Kidney glomerular epithelial cell (primary cell): ENCODE results near the gene RAB6B.
A peak's percentile ranks its signal among the peaks of the same experiment; 100 is the strongest.

Experiments
- DNase-seq: peaks from one replicate; lab custom pipeline; 2025; lab: John Stamatoyannopoulos, UW

The RAB6B gene

DNA sequence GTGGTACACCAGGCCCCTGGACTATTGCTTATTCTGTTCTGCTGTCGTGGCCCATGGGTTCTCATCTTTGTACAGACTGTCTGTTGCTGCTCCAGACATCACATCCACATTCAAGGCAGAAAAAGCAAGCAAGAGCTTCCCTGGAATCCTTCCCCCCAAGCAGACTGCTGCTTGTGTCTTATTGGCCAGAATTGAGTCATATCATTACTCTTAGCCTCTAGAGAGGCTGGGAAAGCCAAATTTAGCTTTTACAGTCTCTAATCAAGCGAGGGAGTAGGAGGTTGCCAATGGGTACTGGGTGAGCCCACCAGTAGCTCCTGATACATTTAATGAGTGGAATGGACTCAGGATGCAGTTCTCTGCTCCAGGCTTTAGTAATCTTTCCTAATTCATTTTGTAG, 39.4 kb downstream of the RAB6B start:
- no peak for DNase-seq

DNA sequence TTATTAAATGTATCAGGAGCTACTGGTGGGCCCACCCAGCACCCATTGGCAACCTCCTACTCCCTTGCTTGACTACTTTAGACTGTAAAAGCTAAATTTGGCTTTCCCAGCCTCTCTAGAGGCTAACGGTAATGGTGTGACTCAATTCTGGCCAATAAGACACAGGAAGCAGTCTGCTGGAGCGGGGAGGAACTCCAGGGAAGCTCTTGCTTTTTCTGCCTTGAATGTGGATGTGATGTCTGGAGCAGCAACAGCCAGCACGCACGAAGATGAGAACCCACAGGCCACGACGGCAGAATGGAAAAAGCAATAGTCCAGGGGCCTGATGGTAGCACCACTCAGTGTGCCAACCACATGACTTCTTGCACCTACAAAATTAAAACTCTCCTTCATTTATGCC, 39.9 kb downstream of the RAB6B start:
- DNase-seq: no peak

DNA sequence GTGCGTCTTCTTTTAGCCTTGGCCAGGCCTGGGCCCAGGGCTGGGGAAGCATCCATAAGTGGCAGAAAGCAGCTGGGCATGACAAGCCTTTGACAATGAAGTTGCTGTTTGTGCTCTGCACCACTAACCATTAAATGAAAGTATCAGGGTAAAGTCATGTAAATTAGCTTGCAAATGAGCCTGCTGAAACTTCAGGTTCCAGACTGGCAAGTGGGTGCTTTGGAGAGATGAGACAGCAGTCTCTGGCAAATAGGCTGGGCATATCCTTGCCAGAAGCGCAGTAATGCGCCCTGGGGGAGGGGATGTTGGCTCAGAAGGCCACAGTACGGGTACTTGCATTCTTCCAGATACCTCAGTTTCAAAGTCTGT, 40.7 kb downstream of the RAB6B start:
- DNase-seq: no peak

DNA sequence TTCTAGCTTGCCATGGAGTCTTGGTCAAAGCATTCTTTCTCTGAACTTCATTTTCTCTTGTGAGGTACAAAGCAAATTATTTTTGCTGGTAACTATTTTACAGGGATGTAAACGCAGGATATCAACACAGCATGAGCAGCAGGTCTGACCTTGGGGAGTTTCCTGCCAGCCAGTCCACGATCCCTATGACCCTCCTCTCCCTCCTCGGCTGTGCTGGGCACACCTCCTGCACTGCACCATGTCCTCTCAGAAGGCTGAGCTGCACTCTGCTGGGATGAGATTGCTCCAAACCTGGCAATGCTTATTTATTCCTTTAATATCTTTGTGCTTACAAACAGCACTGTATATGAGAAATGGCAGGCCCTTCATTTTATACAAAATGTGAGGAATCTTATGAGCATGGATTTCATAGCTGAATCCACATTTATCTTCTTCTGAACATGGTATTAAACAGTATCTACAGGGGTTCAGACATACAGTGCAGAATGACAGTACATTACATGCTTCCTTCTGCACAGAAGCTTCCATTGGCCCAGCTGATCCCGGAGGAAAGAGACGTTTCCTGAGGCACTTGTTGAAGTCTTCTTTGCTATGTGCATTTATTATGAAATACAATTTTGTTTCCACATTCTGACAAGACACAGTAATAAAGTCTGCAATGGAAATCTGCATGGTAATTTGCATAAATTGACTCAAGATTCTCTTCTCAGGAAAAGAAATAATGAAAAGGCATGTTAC, 41.2 kb downstream of the RAB6B start:
- DNase-seq: no peak

DNA sequence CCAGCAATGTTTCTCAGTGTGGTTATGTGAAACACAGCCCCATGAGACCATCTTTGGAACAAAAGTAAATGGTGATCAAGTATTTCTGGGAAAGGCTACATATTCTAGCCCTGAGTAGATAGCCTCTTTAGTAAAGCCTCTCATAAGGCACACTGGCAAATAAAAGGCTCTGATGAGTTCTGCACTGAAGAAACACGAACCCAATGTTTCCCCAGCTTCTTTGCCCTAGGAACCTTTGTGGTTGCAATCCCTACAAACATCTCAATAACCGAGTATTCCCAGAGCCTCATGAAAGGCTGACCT, 41.8 kb downstream of the RAB6B start:
- no peak for DNase-seq

DNA sequence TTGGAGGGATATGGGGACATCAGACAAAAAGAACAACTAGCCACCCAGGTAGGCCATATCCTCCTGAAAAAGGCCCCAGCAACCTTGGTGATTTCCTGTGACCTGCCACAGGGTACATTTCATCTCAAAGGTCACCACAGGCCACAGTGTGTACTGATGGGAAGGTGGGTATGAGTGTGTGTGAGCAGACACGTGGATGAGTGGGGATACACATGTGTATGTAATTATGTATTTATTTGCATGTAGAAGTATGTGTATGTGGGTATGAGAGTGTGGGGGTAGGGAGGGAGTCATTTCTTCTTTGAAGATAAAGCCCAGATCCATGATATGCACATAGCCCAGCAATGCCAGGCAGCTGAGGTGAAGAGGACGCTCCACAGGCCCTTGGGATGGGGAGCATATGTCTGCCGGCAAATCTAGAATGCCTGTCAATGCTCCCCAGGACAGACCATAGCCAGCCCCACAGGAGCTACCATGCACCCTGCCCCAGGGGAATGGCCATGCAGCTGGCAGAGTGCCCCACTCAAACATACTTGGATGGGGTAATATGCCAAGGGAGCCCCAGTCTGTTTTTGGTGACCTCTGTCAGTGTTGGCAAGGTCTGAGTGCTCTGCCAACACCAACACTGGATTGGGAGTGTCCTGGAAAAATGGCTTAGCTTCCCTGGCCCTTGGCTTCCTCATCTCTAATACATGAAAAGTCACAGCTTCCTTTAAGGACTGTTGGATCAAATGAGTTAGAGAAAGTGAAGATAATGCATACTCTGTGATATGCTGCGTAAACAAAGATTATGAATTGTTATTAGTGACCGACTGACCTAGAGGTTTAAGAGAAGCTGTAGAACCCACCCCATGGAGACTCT, 42.4 kb downstream of the RAB6B start:
- DNase-seq: no peak

DNA sequence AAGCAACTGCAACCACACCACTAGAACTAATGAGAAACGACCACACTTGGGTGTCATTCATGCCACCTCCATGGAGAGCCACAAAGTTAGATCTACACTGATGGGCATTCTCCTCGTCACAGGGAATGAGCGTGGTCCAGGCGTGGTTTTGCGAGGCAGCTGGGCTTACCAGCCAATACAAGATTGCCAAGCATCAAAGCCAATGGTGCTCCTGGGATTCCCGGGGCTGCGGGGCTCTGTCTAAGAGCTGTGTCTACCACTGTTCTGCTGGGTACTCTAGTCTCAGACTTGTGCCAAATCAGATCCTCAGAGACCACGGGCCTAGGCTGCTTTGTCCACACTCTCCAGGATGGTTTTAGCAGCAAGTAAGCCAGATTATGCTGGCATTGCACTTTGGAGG, 43.8 kb downstream of the RAB6B start:
- no peak for DNase-seq

DNA sequence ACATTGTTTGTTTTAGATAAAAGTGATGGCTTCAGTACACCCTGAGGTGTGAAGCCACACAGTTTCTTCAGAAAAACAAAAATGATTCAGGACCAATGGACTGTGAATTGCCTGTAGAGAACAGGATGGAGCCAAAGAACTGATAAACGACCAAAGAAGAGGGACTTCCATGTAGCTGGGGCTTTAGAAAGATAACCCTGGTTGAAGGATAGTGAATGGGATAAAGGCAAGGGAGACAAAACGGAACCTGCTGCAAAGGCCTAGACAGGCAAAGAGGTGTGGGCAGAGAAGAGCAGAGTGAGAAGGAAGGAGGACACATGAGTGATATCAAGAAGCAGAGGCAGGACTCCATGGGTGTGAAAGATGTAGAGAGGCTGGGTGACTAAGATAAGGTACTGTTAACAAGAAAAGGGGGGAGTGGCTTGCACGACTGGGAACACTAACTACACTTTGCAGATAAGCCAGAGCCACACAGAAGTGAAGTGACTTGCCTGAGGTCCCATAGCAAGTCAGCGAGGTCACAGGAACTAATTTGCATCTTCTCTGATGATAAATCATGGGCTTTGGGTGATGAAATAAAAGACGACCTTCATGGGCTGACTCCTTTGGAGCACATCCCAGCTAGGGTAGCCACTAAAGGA, 44.3 kb downstream of the RAB6B start:
- DNase-seq: no peak

DNA sequence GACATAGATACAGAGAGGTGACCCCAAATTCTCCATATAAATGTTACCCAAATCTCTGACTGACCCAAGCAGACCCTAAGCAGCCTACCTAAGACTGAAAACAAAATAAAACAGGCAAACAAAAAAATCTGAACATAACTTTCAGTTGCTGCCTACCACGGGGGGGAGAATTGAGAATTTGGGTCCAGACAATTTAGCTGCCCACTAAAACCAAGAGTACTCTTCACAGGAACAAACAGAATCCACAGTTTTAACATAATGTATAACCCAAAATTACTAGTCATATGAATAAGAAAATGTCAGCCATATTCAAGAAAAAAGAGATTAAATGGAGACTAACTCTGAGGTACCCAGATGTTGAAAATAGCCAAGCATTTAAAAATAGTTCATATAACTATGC, 45.6 kb downstream of the RAB6B start:
- DNase-seq: no peak

DNA sequence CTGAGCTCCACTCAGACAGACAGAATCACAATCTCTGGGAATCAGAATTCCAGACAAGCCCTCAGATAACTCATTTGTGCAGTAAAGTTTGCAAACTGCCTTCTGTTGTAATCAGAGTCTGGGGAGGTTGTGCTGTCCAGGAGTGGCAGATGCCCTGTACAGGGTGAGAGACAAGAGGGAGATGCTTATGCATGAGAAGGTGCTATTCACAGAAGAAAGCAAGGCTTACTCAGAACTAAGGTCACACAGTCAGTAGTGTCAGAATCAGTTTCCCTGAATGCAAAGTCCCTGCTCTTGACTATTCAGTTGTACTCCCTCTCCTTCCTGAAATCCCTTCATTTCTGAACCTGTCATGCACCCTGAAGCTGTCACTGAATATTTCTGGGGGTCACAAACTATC, 46.3 kb downstream of the RAB6B start:
- DNase-seq: no peak

DNA sequence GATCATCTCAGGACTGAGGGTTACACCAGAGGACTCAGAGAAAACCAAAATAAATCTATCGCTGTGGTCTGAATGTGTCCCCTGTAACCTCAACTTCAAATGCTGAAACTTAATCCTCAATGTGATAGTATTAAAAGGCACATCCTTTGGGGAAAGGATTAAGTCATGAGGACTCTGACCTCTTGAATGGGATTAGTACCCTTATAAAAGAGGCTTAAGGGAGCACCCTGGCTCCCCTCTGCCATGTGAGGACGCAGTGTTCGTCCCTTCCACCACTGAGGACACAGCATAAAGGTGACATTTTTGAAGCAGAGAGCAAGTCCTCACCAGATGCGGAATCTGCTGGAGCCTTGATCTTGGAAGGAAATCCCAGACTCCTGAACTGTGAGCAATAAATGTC, 50.6 kb downstream of the RAB6B start:
- no peak for DNase-seq

DNA sequence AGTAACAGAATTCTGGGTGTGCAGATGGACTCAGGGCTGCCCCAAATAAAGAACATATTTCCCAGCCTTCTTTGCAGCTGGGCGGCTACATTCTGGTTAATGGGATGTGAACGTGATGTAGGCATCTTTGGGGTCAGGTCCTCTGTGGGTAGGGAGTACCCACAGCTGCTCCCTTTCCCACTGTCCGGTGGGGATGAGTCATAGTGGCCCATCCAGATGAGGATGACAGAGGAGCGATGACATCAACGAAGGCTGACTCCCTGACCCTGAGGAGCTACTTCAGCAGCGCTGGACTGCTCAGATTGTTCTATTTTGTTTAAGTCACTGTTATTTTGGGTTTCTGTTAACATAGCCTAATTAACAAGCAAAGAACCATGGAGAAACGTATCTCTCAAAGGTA, 52.0 kb downstream of the RAB6B start:
- DNase-seq: peak; percentile 38

DNA sequence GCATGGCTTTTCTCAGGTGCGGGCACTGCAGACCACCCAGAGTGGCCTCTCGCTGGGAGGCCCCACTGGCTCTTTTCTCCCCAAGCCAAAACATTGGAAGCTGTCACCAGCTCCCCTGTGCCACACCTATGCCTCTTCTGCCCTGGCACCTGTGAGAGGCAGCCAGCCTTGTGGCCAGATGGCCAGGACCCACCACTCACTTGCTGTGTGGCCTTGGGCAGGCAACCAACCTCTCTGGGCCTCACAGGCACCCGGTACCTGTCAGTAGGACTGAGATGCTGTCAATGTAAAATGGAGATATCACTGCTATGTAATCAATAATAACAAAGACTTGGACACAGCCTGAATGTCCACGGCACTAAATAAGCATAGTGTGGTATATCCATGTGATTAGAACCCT, 53.5 kb downstream of the RAB6B start:
- DNase-seq: no peak

DNA sequence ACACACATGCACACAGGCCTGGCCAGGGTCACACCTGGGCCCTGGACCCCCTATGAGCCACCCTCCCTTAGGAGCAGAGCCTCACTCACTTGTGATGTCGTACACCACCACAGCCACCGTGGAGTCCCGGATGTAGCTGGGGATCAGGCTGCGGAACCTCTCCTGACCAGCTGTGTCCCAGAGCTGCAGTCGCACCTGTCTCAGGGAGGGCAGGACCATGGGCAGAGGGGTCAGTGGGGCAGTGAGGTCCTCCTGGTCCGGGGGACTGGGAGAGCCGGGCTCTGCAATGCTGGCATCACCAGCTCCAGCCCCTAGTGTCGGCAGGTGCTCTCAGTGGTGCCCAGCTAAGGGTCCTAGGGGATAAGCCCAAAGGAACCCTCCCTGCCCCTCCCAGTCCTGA, 54.5 kb downstream of the RAB6B start:
- DNase-seq: no peak

DNA sequence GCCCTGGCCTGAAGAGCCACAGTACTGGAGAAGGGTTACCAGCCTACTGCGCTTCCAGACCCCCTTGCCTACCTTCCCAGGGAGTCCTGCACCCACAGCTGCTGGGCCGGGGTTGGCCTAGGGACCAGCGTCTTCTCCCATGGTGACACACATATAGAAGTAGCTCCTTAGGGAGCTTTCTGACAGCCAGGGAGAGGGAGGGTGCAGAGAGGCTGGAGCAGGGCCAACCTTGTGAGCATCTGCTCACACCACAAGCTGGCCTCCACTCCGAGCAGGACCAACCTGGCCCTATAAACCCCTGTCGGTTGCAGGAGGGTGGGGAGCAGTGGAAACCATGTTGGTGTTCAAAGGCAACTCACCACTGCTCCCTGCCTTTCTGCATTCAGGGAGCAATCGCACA, 54.9 kb downstream of the RAB6B start:
- no peak for DNase-seq

DNA sequence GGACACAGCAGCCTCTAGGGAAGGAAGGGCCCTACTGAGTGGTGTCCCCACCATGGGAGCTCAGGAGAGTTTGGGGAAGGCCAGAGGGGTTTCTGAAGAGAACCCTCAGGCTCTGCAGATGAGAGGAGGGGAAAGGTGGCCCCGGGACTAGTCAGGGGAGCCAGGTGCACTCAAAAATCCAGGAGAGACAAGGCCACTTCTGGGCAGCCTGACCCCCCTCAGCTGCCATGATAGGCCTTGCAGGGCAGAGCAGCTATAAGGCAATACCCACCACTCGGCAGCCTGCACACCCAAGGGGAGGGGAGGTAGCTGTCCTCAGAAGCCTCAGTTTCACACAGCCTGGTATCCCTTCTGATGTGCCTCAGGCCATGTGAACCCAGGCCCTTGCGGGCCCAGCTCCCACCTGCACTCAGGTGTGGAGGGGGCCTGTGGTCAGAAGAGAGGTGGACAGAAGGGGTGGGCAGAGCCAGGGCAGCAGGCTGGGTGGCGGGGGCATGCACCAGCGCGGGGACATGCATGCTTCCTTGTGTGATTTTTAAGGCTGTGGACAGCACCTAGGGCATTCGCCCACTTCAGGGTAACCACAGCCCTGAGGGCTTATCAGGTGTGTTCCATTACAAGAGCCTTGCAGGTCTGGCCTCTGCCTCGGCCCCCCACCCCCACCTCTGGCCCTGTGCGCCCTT, 55.5 kb downstream of the RAB6B start:
- DNase-seq: no peak

DNA sequence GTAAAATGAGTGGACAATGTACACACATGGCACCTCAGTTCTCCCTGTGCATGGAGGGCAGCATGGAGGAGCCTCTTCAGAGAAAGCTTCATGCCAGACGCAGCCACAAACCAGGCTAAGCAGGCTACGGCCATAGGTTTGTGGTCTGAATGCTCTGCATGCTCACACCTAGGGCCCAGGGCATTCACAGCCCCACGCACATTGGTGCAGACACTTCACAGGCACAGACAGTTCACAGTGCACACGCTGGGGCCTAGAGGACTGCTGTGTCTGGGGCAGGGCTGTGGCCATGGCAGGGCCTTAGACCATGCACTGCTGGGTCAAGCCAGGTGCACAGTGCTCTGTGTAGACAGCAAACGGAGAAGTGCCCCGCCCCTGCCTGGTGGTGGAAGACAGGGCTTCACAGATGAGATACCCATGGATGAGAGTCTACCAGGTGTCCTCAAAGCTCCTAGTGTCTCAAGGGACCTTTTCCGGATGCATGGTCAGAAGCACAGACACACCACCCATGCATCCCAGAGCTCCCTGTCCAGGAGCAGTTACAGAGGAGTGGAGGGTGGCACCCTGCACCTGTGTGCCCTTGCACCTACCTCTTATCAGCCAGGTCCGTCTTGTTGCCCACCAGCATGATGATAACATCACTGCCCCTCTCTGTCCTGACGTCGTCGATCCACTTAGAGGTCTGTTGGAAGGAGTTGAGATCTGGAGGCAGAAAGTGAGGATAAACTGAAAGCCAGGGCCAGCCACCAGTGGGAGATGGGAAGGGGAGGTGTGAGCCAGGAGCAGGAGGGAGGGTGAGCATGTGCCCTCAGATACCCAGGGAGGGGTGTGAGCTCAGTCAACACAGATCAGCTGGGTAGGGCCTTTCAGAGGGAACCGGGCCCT, 56.5 kb downstream of the RAB6B start:
- no peak for DNase-seq

DNA sequence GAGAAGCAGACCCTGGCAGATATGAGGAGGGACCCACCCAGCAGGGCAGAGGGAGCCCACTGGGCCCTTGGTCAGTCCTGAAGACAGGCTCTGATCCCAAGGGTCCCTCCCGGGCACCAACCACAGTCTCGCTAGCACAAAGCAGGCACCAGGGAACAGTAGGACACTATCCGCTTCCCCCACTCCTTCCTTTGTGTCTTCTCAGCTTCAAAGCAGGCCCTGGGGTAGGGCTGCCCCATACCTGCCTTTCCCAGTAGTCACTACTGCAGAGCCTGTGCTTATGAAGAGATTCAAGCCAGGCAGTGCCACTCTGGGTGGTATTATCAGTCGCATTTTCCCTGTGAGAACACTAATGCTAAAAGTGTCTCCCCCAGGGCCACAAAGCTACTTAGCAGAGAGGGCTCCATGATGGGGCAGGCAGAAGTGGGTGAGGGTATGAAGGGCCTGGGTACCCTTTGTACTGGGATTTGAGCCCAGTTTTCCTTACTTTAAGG, 57.3 kb downstream of the RAB6B start:
- no peak for DNase-seq

DNA sequence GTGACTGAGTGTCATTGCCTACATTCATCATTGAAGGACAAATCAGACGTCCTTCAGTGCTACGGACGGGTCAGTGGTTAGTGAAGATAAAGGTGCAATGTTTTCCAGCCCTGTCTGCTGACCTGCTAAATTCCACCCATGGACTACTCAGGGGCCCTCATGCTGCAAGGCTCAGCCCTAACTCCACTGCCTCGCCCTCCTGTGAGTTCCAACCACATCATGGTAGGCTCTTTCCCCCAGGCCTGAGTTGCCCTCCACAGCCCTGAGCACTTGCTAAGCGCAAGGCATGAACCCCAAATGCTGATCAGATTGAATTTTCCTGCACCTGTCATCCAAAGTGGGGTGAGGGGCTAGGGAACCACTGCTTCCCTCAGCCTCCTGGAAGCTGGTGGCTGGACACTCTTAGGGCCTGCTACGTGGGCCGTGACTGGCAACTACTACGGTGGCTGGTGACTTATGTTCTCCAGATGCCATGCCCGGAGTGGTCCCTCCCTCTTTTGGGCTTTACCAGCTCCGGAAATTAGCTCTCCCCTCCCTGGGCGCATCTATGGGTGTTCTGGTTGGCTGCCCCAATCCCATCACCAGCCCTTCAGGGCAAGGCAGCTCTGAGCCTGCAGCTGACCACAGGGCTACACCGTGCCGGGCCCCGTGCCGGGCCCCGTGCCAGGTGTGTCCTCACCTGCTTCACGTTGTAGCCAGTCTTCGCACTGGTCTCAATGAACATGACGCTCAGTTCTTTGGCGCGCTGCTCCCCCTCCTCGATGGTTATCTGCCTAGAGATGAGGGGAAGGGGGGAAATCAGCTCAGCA, 58.0 kb downstream of the RAB6B start:
- DNase-seq: no peak

DNA sequence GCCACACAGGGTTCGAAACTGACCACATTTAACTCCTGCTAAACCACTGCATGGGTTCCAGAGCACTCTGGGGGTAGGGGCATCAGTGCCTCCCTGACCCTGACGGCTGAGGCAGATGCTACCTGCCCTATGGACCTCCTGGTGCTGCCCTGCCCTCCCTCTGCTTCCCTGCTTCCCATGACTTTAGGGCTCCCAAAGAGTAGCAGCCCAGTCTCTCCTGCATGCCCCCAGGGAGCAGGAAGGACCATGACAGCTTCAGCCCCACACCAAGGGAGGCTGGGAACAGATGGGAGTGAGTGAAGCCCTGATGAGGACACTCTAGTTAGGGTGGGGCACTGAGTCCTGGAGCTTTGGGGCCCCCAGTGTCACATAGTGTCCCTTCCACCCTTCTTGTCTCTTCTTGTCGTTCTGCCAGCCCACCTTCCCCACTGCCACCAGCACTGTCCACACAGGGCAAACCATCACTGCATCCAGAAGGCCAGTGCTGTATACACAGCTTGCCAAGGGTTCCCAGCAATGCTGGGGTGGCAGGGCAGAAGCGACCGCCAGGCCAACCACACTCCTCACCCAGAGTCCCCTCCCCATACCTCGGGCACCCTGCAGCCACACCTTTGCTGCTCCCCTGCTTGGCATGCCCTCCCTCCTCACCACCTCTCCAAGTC, 59.1 kb downstream of the RAB6B start:
- DNase-seq: no peak
